WTC11 (cell line): Measurements from ENCODE around the gene PTCH1. TPM values are rescaled to one million over a fixed set of nuclear protein-coding genes. Genes with fewer than 3 reads are reported as not detected.

Source experiments
- ATAC-seq: fragments of 200-7000 bp; cut with Tn5 transposase; 2 replicates; pipeline ENCODE4 v1.10.0; 2021; ENCODE audit warnings: mild to moderate bottlenecking, moderate library complexity
- CTCF ChIA-PET: fragments of 300-600 bp; sonication (Branson Sonifier 250); formaldehyde crosslinking; loops from one replicate; lab custom pipeline; 2021; ENCODE audit warnings: antibody characterized with exemption; lab: Charles Lee
- POLR2A ChIA-PET: fragments of 350-600 bp; sonication (Branson Sonifier 250); formaldehyde crosslinking; loops from one replicate; lab custom pipeline; 2021; ENCODE audit warnings: antibody characterized with exemption; lab: Charles Lee
- DNase-seq: peaks from one replicate; pipeline ENCODE4 v3.0.0; 2021; ENCODE audit warnings: low spot score
- H3K27ac Mint-ChIP-seq: 2 replicates; pipeline ENCODE4 v1.8.0; 2021; ENCODE audit warnings: mixed read lengths
- H3K27me3 Mint-ChIP-seq: 2 replicates; pipeline ENCODE4 v1.8.0; 2021; ENCODE audit warnings: low read depth, mild to moderate bottlenecking, moderate library complexity, mixed read lengths
- H3K36me3 Mint-ChIP-seq: 2 replicates; pipeline ENCODE4 v1.8.0; 2021; ENCODE audit warnings: mixed read lengths
- H3K4me1 Mint-ChIP-seq: 2 replicates; pipeline ENCODE4 v1.8.0; 2022; ENCODE audit warnings: mixed read lengths
- H3K4me3 Mint-ChIP-seq: 2 replicates; pipeline ENCODE4 v1.8.0; 2021; ENCODE audit warnings: mild to moderate bottlenecking, moderate library complexity, mixed read lengths
- H3K9me3 Mint-ChIP-seq: 2 replicates; pipeline ENCODE4 v1.8.0; 2021; ENCODE audit warnings: mixed read lengths
- ETV6 ChIP-seq: sonication (generic); formaldehyde crosslinking; IDR thresholded peaks from 2 replicates; pipeline ENCODE4 v1.8.1; 2022; ENCODE audit warnings: mild to moderate bottlenecking, missing genetic modification reagents
- FOXP1 ChIP-seq: sonication (generic); formaldehyde crosslinking; IDR thresholded peaks from 2 replicates; pipeline ENCODE4 v1.8.0; 2022; ENCODE audit warnings: missing genetic modification reagents, mild to moderate bottlenecking, moderate library complexity, borderline replicate concordance
- IRF2 ChIP-seq: sonication (generic); formaldehyde crosslinking; IDR thresholded peaks from 2 replicates; pipeline ENCODE4 v1.8.0; 2022; ENCODE audit warnings: low read depth, missing genetic modification reagents, borderline replicate concordance
- JAZF1 ChIP-seq: fragments of 250-450 bp; sonication (Bioruptor Pico); IDR thresholded peaks from 2 replicates; pipeline ENCODE4 v1.9.0; 2021; ENCODE audit warnings: moderate library complexity, mild to moderate bottlenecking, inconsistent platforms
- KAT7 ChIP-seq: sonication (generic); formaldehyde crosslinking; IDR thresholded peaks from 2 replicates; pipeline ENCODE4 v1.8.1; 2023; ENCODE audit warnings: missing genetic modification reagents, mild to moderate bottlenecking, borderline replicate concordance
- MXD4 ChIP-seq: fragments of 250-450 bp; sonication (Bioruptor Pico); IDR thresholded peaks from 2 replicates; pipeline ENCODE4 v1.8.0; 2021; ENCODE audit warnings: mild to moderate bottlenecking, moderate library complexity, borderline replicate concordance
- NFATC4 ChIP-seq: fragments of 250-450 bp; sonication (Bioruptor Pico); IDR thresholded peaks from 2 replicates; pipeline ENCODE4 v1.9.0; 2021; ENCODE audit warnings: mild to moderate bottlenecking
- NFE2L1 ChIP-seq: sonication (generic); formaldehyde crosslinking; IDR thresholded peaks from 2 replicates; pipeline ENCODE4 v1.8.1; 2023; ENCODE audit warnings: missing genetic modification reagents
- RELA ChIP-seq: sonication (generic); formaldehyde crosslinking; IDR thresholded peaks from 2 replicates; pipeline ENCODE4 v1.8.1; 2022; ENCODE audit warnings: missing genetic modification reagents, mild to moderate bottlenecking, borderline replicate concordance
- SMAD3 ChIP-seq: sonication (generic); formaldehyde crosslinking; IDR thresholded peaks from 2 replicates; pipeline ENCODE4 v1.8.0; 2022; ENCODE audit warnings: missing genetic modification reagents, mild to moderate bottlenecking, borderline replicate concordance
- ZBTB21 ChIP-seq: sonication (generic); formaldehyde crosslinking; IDR thresholded peaks from 2 replicates; pipeline ENCODE4 v1.8.1; 2023; ENCODE audit warnings: mild to moderate bottlenecking, missing genetic modification reagents, borderline replicate concordance
- ZNF219 ChIP-seq: sonication (generic); formaldehyde crosslinking; IDR thresholded peaks from 2 replicates; pipeline ENCODE4 v1.8.0; 2023; ENCODE audit warnings: missing genetic modification reagents, mild to moderate bottlenecking, borderline replicate concordance
- total RNA-seq: library from RNA; stranded (reverse); gene quantifications from 3 replicates; pipeline ENCODE4 v1.2.3, GENCODE V29; 2021
- TF ChIP-seq, protein P1 (sequence below): sonication (generic); formaldehyde crosslinking; IDR thresholded peaks from 2 replicates; pipeline ENCODE4 v1.8.0; 2022; ENCODE audit warnings: mild to moderate bottlenecking, missing genetic modification reagents
- TF ChIP-seq, protein P2 (sequence below): sonication (generic); formaldehyde crosslinking; IDR thresholded peaks from 2 replicates; pipeline ENCODE4 v1.8.0; 2022; ENCODE audit warnings: mild to moderate bottlenecking, missing genetic modification reagents
- TF ChIP-seq, protein P3 (sequence below): sonication (generic); formaldehyde crosslinking; IDR thresholded peaks from 2 replicates; pipeline ENCODE4 v1.8.1; 2022; ENCODE audit warnings: mild to moderate bottlenecking, moderate library complexity, missing genetic modification reagents
- TF ChIP-seq, protein P4 (sequence below): fragments of 250-450 bp; sonication (Bioruptor Pico); IDR thresholded peaks from 2 replicates; pipeline ENCODE4 v1.9.0; 2021; ENCODE audit warnings: mild to moderate bottlenecking
- TF ChIP-seq, protein P5 (sequence below): fragments of 250-450 bp; sonication (Bioruptor Pico); IDR thresholded peaks from 2 replicates; pipeline ENCODE4 v1.8.0; 2021; ENCODE audit warnings: mild to moderate bottlenecking

The PTCH1 gene
- total RNA-seq, 1 experiment from 2014 or later = 38.0 TPM

DNA sequence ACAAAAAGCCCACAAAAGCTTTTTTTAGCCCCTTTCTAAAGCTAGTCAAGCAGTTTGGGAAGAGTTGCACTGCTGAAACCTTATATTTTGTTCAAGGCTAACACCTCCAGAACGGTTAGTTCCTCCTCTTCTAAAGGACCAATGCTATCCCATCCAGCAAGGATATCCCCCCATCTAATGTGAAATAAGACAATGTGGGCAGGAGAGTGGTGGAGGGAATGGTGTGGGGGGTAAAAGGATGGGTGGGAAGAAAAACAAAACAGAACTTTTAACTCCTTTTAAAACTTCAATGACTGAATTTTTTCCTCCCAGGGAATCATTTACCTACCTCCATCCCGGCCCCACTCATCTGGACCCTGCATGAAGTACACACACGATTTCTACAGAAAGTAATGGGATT is 21.2 kb downstream of the PTCH1 start:
- H3K36me3 Mint-ChIP-seq = peaks cover 6% of the 10 kb centered on the region
- no peak overlapping the region; the same call in 1 of the 2 replicates for H3K4me3 Mint-ChIP-seq
- H3K9me3 Mint-ChIP-seq = no peaks in the 10 kb centered on the region
- CTCF ChIA-PET = interaction anchor here (1.0 to 1.3 kb wide), 3 partner anchors 9 to 241 kb away, joined by 3 read pairs; no protein-coding TSS in a partner anchor
- no peak for ATAC-seq
- no peak for DNase-seq
- 0 out of 2 replicates have a peak, but pooled peaks cover 3% of the 10 kb centered on the region for H3K27me3 Mint-ChIP-seq
- no peak overlapping the region for H3K27ac Mint-ChIP-seq
- no peak for TF ChIP-seq ZNF219 (CRISPR knock-in tag)
- TF ChIP-seq, protein P1, sequence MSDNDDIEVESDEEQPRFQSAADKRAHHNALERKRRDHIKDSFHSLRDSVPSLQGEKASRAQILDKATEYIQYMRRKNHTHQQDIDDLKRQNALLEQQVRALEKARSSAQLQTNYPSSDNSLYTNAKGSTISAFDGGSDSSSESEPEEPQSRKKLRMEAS = no peak
- no peak for TF ChIP-seq ZBTB21 (CRISPR knock-in tag)
- TF ChIP-seq NFATC4 (CRISPR knock-in tag) = no peak
- TF ChIP-seq NFE2L1 (CRISPR knock-in tag) = no peak
- no peak for TF ChIP-seq IRF2 (CRISPR knock-in tag)
- TF ChIP-seq SMAD3 (CRISPR knock-in tag) = no peak
- TF ChIP-seq, protein P2, sequence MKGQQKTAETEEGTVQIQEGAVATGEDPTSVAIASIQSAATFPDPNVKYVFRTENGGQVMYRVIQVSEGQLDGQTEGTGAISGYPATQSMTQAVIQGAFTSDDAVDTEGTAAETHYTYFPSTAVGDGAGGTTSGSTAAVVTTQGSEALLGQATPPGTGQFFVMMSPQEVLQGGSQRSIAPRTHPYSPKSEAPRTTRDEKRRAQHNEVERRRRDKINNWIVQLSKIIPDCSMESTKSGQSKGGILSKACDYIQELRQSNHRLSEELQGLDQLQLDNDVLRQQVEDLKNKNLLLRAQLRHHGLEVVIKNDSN = no peak
- TF ChIP-seq ETV6 (CRISPR knock-in tag) = no peak
- TF ChIP-seq JAZF1 (CRISPR knock-in tag) = no peak
- H3K4me1 Mint-ChIP-seq = peaks cover 78% of the 10 kb centered on the region
- POLR2A ChIA-PET = no interaction called here

DNA sequence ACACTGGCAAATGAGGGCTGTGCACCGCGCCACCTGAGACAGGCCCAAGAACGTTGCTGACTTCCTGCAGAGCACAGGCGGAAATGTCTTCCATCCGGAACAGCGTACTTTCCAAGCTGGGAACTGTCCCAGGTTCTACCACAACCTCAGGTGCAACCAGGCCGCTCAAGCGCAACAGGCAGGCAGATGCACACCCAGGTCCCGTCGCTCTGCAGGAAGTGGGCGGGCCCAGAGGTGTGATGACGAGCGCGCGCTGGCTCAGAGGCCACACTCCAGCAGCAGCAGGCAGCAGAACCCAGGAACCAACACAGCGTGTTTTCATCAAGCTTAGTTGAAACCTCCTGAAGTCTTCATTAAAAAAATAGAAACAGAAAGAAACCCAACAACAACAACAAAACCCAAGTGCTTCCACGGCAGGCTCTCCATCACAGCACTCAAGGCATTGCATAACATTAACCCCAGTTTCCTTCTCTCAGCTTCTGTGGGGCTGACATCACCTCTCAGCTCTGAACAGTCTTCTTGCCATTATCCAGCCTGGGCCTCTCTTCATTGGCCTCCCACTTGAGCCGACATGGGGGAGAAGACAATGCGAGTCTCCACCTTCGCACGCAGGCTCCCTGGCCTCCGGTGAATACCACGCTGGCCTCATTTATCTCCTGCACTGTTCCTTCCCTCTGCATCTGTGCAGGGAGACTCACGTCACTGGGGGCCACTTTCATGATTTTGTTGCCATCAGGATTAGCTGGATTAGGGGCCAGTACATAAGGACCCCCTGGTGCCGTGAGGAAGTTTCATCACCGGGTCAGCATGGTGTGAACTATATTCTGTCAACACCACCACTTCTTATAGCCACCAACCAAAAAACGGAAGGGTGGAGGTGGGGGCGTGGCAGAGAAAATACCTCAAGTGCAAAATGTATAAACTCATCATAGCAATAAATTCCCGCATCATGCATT is 22.1 kb downstream of the PTCH1 start:
- Mint-ChIP-seq H3K4me1 (peaks cover 71% of the 10 kb centered on the region), H3K4me3 (peak overlapping the region; percentile 25), H3K27me3 (0 out of 2 replicates have a peak, but pooled peaks cover 3% of the 10 kb centered on the region), H3K36me3 (peaks cover 3% of the 10 kb centered on the region; the same call in 1 of the 2 replicates), H3K9me3 (no peaks in the 10 kb centered on the region), H3K27ac (peak overlapping the region; percentile 52)
- CTCF ChIA-PET = interaction anchor here (1.1 to 1.3 kb wide), 2 partner anchors 10 to 20 kb away, joined by 3 read pairs; no protein-coding TSS in a partner anchor
- peak; percentile 81 for ATAC-seq
- DNase-seq = peak; percentile 50
- TF ChIP-seq KAT7 (CRISPR knock-in tag) = no peak
- TF ChIP-seq MXD4 (CRISPR knock-in tag) = no peak
- TF ChIP-seq FOXP1 (CRISPR knock-in tag) = peak; percentile 46; the same call in 1 of the 2 replicates
- TF ChIP-seq, protein P3, sequence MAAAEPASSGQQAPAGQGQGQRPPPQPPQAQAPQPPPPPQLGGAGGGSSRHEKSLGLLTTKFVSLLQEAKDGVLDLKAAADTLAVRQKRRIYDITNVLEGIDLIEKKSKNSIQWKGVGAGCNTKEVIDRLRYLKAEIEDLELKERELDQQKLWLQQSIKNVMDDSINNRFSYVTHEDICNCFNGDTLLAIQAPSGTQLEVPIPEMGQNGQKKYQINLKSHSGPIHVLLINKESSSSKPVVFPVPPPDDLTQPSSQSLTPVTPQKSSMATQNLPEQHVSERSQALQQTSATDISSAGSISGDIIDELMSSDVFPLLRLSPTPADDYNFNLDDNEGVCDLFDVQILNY = no peak
- TF ChIP-seq, protein P4, sequence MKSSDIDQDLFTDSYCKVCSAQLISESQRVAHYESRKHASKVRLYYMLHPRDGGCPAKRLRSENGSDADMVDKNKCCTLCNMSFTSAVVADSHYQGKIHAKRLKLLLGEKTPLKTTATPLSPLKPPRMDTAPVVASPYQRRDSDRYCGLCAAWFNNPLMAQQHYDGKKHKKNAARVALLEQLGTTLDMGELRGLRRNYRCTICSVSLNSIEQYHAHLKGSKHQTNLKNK (CRISPR knock-in tag) = no peak
- POLR2A ChIA-PET = interaction anchor here (0.5 kb wide), 1 partner anchor 166 kb away, joined by 4 read pairs; no protein-coding TSS in a partner anchor

DNA sequence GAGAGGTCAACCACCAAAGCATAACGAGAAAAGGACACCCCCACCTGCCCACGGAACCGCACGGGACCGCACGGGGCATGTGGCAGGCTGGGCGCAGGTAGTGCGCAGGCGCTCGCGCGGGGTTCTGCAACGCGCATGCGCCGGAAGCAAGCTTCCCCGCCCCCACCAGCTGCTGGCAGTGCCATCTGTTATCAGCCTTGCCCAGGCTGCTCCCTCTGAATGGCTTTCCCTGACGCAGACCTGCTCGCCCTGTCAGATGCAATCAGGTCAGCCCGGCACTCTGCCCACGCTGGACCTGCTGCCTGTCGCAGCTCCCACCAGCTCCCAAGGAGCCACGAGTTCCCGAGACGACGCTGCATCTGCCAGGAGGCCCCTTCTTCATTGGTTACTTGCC is 22.8 kb downstream of the PTCH1 start:
- Mint-ChIP-seq H3K27me3 (0 out of 2 replicates have a peak, but pooled peaks cover 3% of the 10 kb centered on the region), H3K9me3 (no peaks in the 10 kb centered on the region), H3K36me3 (peaks cover 3% of the 10 kb centered on the region; the same call in 1 of the 2 replicates), H3K4me3 (no peak overlapping the region; the same call in 1 of the 2 replicates), H3K4me1 (peaks cover 68% of the 10 kb centered on the region), H3K27ac (peak overlapping the region; percentile 52)
- ChIA-PET POLR2A (interaction anchor here (0.5 kb wide), 1 partner anchor 165 kb away, joined by 4 read pairs; no protein-coding TSS in a partner anchor), CTCF (interaction anchor here (1.1 kb wide), 1 partner anchor 20 kb away, joined by 3 read pairs; no protein-coding TSS in a partner anchor)
- DNase-seq (no peak), ATAC-seq (no peak)
- TF ChIP-seq FOXP1 (CRISPR knock-in tag) (peak; percentile 56; the same call in 1 of the 2 replicates), IRF2 (CRISPR knock-in tag) (0 out of 2 replicates have a peak, but pooled peaks have one; percentile 36), RELA (CRISPR knock-in tag) (0 out of 2 replicates have a peak, but pooled peaks have one; percentile 52)
- TF ChIP-seq, protein P5, sequence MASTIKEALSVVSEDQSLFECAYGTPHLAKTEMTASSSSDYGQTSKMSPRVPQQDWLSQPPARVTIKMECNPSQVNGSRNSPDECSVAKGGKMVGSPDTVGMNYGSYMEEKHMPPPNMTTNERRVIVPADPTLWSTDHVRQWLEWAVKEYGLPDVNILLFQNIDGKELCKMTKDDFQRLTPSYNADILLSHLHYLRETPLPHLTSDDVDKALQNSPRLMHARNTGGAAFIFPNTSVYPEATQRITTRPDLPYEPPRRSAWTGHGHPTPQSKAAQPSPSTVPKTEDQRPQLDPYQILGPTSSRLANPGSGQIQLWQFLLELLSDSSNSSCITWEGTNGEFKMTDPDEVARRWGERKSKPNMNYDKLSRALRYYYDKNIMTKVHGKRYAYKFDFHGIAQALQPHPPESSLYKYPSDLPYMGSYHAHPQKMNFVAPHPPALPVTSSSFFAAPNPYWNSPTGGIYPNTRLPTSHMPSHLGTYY (CRISPR knock-in tag) = no peak
